Stimulated activated naive CD8-positive, alpha-beta T cell treated with anti-CD3 and anti-CD28 coated beads, Interleukin-15, amount 100 ng/mL, for 72 hours (primary cell): ENCODE measurements around the gene PAQR7.

ENCODE experiments used
- ATAC-seq: fragments of 150-1000 bp; cut with Tn5 transposase; 2 replicates; pipeline ENCODE4 v1.10.0; 2021; ENCODE audit warnings: mild to moderate bottlenecking, moderate library complexity
- DNase-seq, 2 donors: peaks; one replicate each; pipeline ENCODE4 v3.0.0; 2021 to 2022
- H3K27ac Mint-ChIP-seq, 2 donors: one replicate each; pipeline ENCODE4 v1.8.0; 2022; ENCODE audit warnings: mild to moderate bottlenecking in 2 of 2, mixed read lengths in 2 of 2, moderate library complexity in 2 of 2
- H3K27me3 Mint-ChIP-seq: one replicate; pipeline ENCODE4 v1.8.0; 2022; ENCODE audit warnings: mixed read lengths
- H3K4me1 Mint-ChIP-seq: one replicate; pipeline ENCODE4 v1.8.0; 2022; ENCODE audit warnings: mild to moderate bottlenecking, mixed read lengths
- H3K4me3 Mint-ChIP-seq, 2 donors: one replicate each; pipeline ENCODE4 v1.8.0; 2022; ENCODE audit warnings: mild to moderate bottlenecking in 2 of 2, mixed read lengths in 2 of 2, moderate library complexity in 1 of 2
- H3K9me3 Mint-ChIP-seq, 2 donors: one replicate each; pipeline ENCODE4 v1.8.0; 2022; ENCODE audit warnings: mixed read lengths in 2 of 2

PAQR7 gene

GRCh38 chr1:25875154-25875855, at the start of gene PAQR7:
PAQR7 (minus strand) TSS chr1:25875708; CDS start chr1:25863839, 11,869 bp downstream.
- Mint-ChIP-seq H3K9me3 (no peaks in the 10 kb centered on the region), H3K27ac (peak within 1 kb of the TSS; percentile 78 to 92), H3K27me3 (peaks cover 9% of the 10 kb centered on the region), H3K4me1 (peaks cover 29% of the 10 kb centered on the region), H3K4me3 (peak within 1 kb of the TSS; percentile 92)
- peak; percentile 90 for ATAC-seq
- DNase-seq, result peak; percentile 69 to 76

GRCh38 chr1:25924454-25924853, 48.9 kb upstream of the PAQR7 start:
- no peaks in the 10 kb centered on the region for H3K9me3 Mint-ChIP-seq
- H3K4me3 Mint-ChIP-seq, result no peak overlapping the region
- H3K27ac Mint-ChIP-seq, result no peak overlapping the region
- no peak for ATAC-seq
- H3K4me1 Mint-ChIP-seq, result peaks cover 33% of the 10 kb centered on the region
- no peak for DNase-seq
- H3K27me3 Mint-ChIP-seq, result peaks cover 6% of the 10 kb centered on the region

- Mint-ChIP-seq H3K9me3 (no peaks in the 10 kb centered on the region), H3K27me3 (peaks cover 6% of the 10 kb centered on the region), H3K27ac (peak overlapping the region in 1 of 2 donors; percentile 9), H3K4me3 (peak overlapping the region; percentile 84 to 93), H3K4me1 (peaks cover 40% of the 10 kb centered on the region)
- ATAC-seq (peak; percentile 67), DNase-seq (peak in 1 of 2 donors; percentile 31)
Observed at GRCh38 chr1:25922971-25923552, 47.6 kb upstream of the PAQR7 start.

GRCh38 chr1:25922056-25922970, 46.8 kb upstream of the PAQR7 start:
- peak; percentile 89 for ATAC-seq
- peak overlapping the region; percentile 83 to 85 for H3K27ac Mint-ChIP-seq
- peaks cover 47% of the 10 kb centered on the region for H3K4me1 Mint-ChIP-seq
- peak; percentile 54 to 57 for DNase-seq
- peak overlapping the region; percentile 84 to 93 for H3K4me3 Mint-ChIP-seq
- H3K9me3 Mint-ChIP-seq, result no peaks in the 10 kb centered on the region
- H3K27me3 Mint-ChIP-seq, result peaks cover 6% of the 10 kb centered on the region

- Mint-ChIP-seq H3K27me3 (peaks cover 4% of the 10 kb centered on the region), H3K9me3 (no peaks in the 10 kb centered on the region), H3K4me3 (no peak overlapping the region), H3K27ac (no peak overlapping the region), H3K4me1 (peaks cover 34% of the 10 kb centered on the region)
- ATAC-seq (no peak), DNase-seq (no peak)
Observed at GRCh38 chr1:25918615-25919014, 43.1 kb upstream of the PAQR7 start.

GRCh38 chr1:25917996-25918395, 42.5 kb upstream of the PAQR7 start:
- peak overlapping the region in 1 of 2 donors; percentile 41 for H3K27ac Mint-ChIP-seq

GRCh38 chr1:25916460-25916859, 41.0 kb upstream of the PAQR7 start:
- Mint-ChIP-seq H3K4me1 (peaks cover 14% of the 10 kb centered on the region), H3K27me3 (no peaks in the 10 kb centered on the region), H3K4me3 (no peak overlapping the region), H3K9me3 (no peaks in the 10 kb centered on the region), H3K27ac (no peak overlapping the region)
- DNase-seq, result no peak
- no peak for ATAC-seq

More at GRCh38 chr1:25917996-25918395, 42.5 kb upstream of the PAQR7 start:
- no peak for DNase-seq
- peak; percentile 39 for ATAC-seq
- Mint-ChIP-seq H3K27me3 (no peaks in the 10 kb centered on the region), H3K4me1 (peaks cover 28% of the 10 kb centered on the region), H3K4me3 (peak overlapping the region; percentile 13 to 41), H3K9me3 (no peaks in the 10 kb centered on the region)

GRCh38 chr1:25914074-25914995, 38.8 kb upstream of the PAQR7 start:
- no peaks in the 10 kb centered on the region for H3K27me3 Mint-ChIP-seq
- H3K27ac Mint-ChIP-seq, result no peak overlapping the region
- H3K4me1 Mint-ChIP-seq, result peaks cover 14% of the 10 kb centered on the region
- H3K4me3 Mint-ChIP-seq, result no peak overlapping the region
- ATAC-seq (no peak), DNase-seq (no peak)
- no peaks in the 10 kb centered on the region for H3K9me3 Mint-ChIP-seq

- ATAC-seq, result no peak
- H3K4me1 Mint-ChIP-seq, result peaks cover 8% of the 10 kb centered on the region
Observed at GRCh38 chr1:25913206-25913605, 37.7 kb upstream of the PAQR7 start.

GRCh38 chr1:25912076-25912831, 36.7 kb upstream of the PAQR7 start:
- ATAC-seq (no peak), DNase-seq (no peak)
- no peaks in the 10 kb centered on the region for H3K9me3 Mint-ChIP-seq
- no peak overlapping the region for H3K27ac Mint-ChIP-seq
- peaks cover 4% of the 10 kb centered on the region for H3K4me1 Mint-ChIP-seq
- no peak overlapping the region for H3K4me3 Mint-ChIP-seq
- peaks cover 6% of the 10 kb centered on the region for H3K27me3 Mint-ChIP-seq

More at GRCh38 chr1:25913206-25913605, 37.7 kb upstream of the PAQR7 start:
- no peak for DNase-seq
- H3K27me3 Mint-ChIP-seq, result no peaks in the 10 kb centered on the region
- H3K27ac Mint-ChIP-seq, result no peak overlapping the region
- H3K4me3 Mint-ChIP-seq, result no peak overlapping the region
- H3K9me3 Mint-ChIP-seq, result no peaks in the 10 kb centered on the region

GRCh38 chr1:25911162-25911561, 35.7 kb upstream of the PAQR7 start:
- H3K9me3 Mint-ChIP-seq, result no peaks in the 10 kb centered on the region
- no peak overlapping the region for H3K27ac Mint-ChIP-seq
- peaks cover 12% of the 10 kb centered on the region for H3K4me1 Mint-ChIP-seq
- ATAC-seq (no peak), DNase-seq (no peak)
- H3K4me3 Mint-ChIP-seq, result no peak overlapping the region
- peaks cover 12% of the 10 kb centered on the region for H3K27me3 Mint-ChIP-seq

- no peak for DNase-seq
- ATAC-seq, result no peak
- Mint-ChIP-seq H3K9me3 (no peaks in the 10 kb centered on the region), H3K27me3 (peaks cover 12% of the 10 kb centered on the region), H3K27ac (no peak overlapping the region), H3K4me3 (no peak overlapping the region), H3K4me1 (peaks cover 22% of the 10 kb centered on the region)
Observed at GRCh38 chr1:25909040-25909439, 33.5 kb upstream of the PAQR7 start.

- H3K4me1 Mint-ChIP-seq, result peaks cover 27% of the 10 kb centered on the region
- DNase-seq, result no peak
- no peak for ATAC-seq
- no peak overlapping the region for H3K4me3 Mint-ChIP-seq
- no peak overlapping the region for H3K27ac Mint-ChIP-seq
- peaks cover 12% of the 10 kb centered on the region for H3K27me3 Mint-ChIP-seq
- no peaks in the 10 kb centered on the region for H3K9me3 Mint-ChIP-seq
Observed at GRCh38 chr1:25908161-25908560, 32.7 kb upstream of the PAQR7 start.

- DNase-seq, result no peak
- Mint-ChIP-seq H3K4me1 (peaks cover 27% of the 10 kb centered on the region), H3K9me3 (no peaks in the 10 kb centered on the region), H3K27me3 (peaks cover 12% of the 10 kb centered on the region), H3K27ac (no peak overlapping the region), H3K4me3 (peak overlapping the region; percentile 86 to 90)
- no peak for ATAC-seq
Observed at GRCh38 chr1:25907601-25908000, 32.1 kb upstream of the PAQR7 start.
